Vagina (tissue), 2 donors: Measurements from ENCODE around the gene OR2T35. TPM values are rescaled to one million over a fixed set of nuclear protein-coding genes. Genes with fewer than 3 reads are reported as not detected.
"Not testable (repeated sequence)": the region's sequence is repeated elsewhere in the genome, so short reads cannot be mapped to it uniquely, and the experiment has no call there.

ENCODE experiments used
- DNase-seq, 2 donors: peaks; one replicate each; pipeline ENCODE4 v3.0.0-alpha.2; 2017; ENCODE audit errors: extremely low spot score in 2 of 2
- H3K27ac ChIP-seq: fragments of 200-600 bp; sonication (generic); one replicate; pipeline ENCODE4 v1.5.1; 2019
- H3K27me3 ChIP-seq: fragments of 200-600 bp; sonication (generic); one replicate; pipeline ENCODE4 v1.5.1; 2019
- H3K36me3 ChIP-seq, 2 donors: fragments of 200-600 bp; sonication (generic); one replicate each; pipeline ENCODE4 v1.5.1; 2017 to 2019
- H3K4me1 ChIP-seq: fragments of 200-600 bp; sonication (generic); one replicate; pipeline ENCODE4 v1.5.1; 2019
- H3K4me3 ChIP-seq, 2 donors: fragments of 200-600 bp; sonication (generic); 1 replicate in 1 of 2; 2 replicates in 1 of 2; pipeline ENCODE4 v1.5.1; 2016 to 2019
- H3K9me3 ChIP-seq: fragments of 200-600 bp; sonication (generic); one replicate; pipeline ENCODE4 v1.5.1; 2019
- POLR2A ChIP-seq, 2 donors: fragments of 450-650 bp; IDR thresholded peaks; one replicate each; pipeline ENCODE4 v1.6.1; 2017; ENCODE audit warnings: antibody characterized with exemption in 2 of 2, mild to moderate bottlenecking in 2 of 2, moderate library complexity in 2 of 2
- POLR2AphosphoS5 ChIP-seq, 2 donors: sonication (generic); formaldehyde crosslinking; IDR thresholded peaks; one replicate each; pipeline ENCODE4 v1.9.0; 2017; ENCODE audit warnings: antibody characterized with exemption in 2 of 2, mild to moderate bottlenecking in 2 of 2, low read depth in 1 of 2; ENCODE audit not compliant: insufficient read depth in 1 of 2
- intact Hi-C: fragments of 100-400 bp; cut with DNase I; formaldehyde crosslinking; loops from one replicate; pipeline ENCODE4 v1.15.1; 2023
- total RNA-seq: library from RNA; depleted of rRNA; stranded (reverse); fragments of >200 nt; gene quantifications from one replicate; pipeline ENCODE4 v1.2.3, GENCODE V29; 2016
- TF ChIP-seq, protein P1 (sequence below), 3 experiments: fragments of 450-650 bp in 2 of 3; fragments of 200-600 bp in 1 of 3; sonication (generic) in 1 of 3; IDR thresholded peaks; one replicate each; pipeline ENCODE4 v1.5.1; 2017 to 2019; ENCODE audit warnings: antibody characterized with exemption in 3 of 3, mild to moderate bottlenecking in 2 of 3, moderate library complexity in 2 of 3

The OR2T35 gene
- total RNA-seq, 1 donor from 2014 or later, result not detected

DNA sequence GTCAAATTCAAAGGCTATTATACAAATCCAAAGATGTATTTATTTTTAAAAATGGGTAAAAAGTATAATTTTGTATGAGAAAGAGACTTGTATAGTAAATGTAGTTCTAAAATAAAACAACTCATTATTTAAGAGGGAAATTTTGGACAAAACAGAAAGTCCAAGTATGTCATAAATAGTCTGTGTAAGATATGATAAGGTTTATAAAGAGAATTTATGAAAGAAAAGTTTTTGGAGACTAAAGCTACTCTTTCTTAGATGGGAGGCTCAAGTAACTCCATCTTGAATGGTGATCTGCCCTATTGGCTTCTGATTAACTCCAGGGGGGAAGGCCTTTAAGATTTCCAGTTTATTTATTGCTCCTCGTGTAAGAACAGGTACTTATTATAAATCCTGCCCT, 24.9 kb upstream of the OR2T35 start:
- intact Hi-C loops, result no loop called here
- Histone ChIP-seq H3K4me3 (no peak overlapping the region), H3K27me3 (no peaks in the 10 kb centered on the region), H3K9me3 (no peaks in the 10 kb centered on the region), H3K4me1 (no peaks in the 10 kb centered on the region), H3K27ac (no peak overlapping the region), H3K36me3 (no peaks in the 10 kb centered on the region)
- TF ChIP-seq, protein P1, sequence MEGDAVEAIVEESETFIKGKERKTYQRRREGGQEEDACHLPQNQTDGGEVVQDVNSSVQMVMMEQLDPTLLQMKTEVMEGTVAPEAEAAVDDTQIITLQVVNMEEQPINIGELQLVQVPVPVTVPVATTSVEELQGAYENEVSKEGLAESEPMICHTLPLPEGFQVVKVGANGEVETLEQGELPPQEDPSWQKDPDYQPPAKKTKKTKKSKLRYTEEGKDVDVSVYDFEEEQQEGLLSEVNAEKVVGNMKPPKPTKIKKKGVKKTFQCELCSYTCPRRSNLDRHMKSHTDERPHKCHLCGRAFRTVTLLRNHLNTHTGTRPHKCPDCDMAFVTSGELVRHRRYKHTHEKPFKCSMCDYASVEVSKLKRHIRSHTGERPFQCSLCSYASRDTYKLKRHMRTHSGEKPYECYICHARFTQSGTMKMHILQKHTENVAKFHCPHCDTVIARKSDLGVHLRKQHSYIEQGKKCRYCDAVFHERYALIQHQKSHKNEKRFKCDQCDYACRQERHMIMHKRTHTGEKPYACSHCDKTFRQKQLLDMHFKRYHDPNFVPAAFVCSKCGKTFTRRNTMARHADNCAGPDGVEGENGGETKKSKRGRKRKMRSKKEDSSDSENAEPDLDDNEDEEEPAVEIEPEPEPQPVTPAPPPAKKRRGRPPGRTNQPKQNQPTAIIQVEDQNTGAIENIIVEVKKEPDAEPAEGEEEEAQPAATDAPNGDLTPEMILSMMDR (IDR thresholded peaks at IDR 0.05), result no peak
- TF ChIP-seq POLR2A (IDR thresholded peaks at IDR 0.05) (no peak), POLR2AphosphoS5 (IDR thresholded peaks at IDR 0.05; ENCODE audit: insufficient read depth in 1 of 2, low read depth in 1 of 2) (no peak)
- no peak for DNase-seq

DNA sequence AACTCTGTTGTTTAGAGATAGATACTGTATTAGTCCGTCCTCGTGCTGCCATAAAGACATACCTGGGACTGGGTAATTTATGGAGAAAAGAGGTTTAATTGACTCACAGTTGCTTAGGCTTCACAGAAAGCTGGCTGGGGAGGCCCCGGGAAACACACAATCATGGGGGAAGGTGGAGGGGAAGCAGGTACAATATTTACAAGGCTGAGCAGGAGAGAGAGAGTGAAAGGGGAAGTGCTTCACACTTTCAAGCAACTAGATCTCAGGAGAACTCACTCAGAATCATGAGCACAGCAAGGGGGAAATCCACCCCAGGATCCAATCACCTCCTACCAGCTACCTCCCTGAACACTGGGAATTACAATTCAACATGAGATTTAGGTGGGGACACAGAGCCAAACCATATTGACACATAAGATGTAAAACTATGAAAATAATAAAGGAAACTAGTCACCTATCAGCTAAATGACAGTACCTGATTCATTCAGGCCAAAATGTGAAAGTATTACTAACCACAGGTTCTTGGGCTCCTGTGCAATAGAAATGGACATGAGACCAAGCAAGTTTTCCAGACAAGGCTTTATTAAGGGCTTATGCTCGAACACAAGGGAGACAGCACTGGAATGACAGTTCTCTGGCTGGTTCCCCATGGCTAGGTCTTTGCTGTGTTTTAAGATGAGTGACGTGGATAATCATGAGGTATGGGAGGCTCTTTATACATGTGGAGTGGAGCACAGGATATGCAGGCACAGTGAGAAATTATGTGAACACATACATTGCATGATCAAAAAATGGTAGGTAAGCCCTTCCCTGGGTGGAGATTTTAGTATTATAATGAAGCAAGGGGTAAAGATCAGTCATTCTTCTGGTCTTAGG, 18.6 kb upstream of the OR2T35 start:
- H3K4me1 ChIP-seq, H3K36me3 ChIP-seq, H3K27me3 ChIP-seq, H3K27ac ChIP-seq, DNase-seq, H3K4me3 ChIP-seq, H3K9me3 ChIP-seq, intact Hi-C loops: not testable (repeated sequence)

DNA sequence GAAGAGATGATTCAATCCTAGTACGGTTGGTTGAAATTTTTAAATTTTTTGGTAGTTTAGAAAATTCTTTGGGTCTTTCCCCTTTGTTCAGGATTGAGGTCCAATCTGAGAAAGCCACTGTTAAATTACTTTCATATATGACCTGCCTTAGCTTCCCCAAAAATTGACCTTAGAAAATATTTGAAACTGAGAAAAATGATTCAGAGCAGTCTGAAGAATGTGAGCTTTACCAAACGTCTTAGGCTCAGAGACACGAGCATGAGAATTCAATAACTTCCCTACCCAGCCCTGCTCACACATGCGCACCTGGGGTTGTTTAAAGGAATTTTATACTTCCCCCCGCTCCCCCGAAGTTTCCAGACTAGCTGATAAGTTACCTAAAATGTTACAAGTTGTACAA, 11.7 kb upstream of the OR2T35 start:
- intact Hi-C loops, H3K36me3 ChIP-seq, H3K9me3 ChIP-seq, H3K4me1 ChIP-seq, DNase-seq, H3K4me3 ChIP-seq, H3K27ac ChIP-seq, H3K27me3 ChIP-seq: not testable (repeated sequence)

DNA sequence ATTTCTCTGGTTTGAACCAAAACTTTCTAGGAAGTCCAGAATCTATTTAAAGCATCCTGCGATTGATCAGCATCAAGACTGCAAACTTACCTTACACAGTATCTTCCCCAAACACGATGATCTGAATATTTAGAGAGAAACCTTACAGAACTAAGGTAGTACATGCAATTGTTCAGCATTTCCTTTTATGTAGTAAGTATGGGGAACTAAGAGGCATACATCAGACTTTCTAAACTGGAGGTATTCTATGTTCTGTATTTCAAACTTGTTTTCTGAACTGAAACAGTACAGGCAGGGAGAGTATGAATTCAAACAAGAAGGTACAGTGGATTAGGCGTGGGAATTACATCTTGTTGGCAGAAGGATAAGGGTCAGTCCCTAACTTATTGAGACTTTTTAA, 10.3 kb upstream of the OR2T35 start, which contains the start of gene OR2T27:
Gene OR2T27, minus strand, starts transcription at position 175 of the 400 bp plus-strand sequence. CDS start 4,644 bp downstream, outside the sequence.
- H3K9me3 ChIP-seq, H3K27ac ChIP-seq, H3K27me3 ChIP-seq, DNase-seq, H3K4me3 ChIP-seq, H3K36me3 ChIP-seq, H3K4me1 ChIP-seq, intact Hi-C loops: not testable (repeated sequence)

DNA sequence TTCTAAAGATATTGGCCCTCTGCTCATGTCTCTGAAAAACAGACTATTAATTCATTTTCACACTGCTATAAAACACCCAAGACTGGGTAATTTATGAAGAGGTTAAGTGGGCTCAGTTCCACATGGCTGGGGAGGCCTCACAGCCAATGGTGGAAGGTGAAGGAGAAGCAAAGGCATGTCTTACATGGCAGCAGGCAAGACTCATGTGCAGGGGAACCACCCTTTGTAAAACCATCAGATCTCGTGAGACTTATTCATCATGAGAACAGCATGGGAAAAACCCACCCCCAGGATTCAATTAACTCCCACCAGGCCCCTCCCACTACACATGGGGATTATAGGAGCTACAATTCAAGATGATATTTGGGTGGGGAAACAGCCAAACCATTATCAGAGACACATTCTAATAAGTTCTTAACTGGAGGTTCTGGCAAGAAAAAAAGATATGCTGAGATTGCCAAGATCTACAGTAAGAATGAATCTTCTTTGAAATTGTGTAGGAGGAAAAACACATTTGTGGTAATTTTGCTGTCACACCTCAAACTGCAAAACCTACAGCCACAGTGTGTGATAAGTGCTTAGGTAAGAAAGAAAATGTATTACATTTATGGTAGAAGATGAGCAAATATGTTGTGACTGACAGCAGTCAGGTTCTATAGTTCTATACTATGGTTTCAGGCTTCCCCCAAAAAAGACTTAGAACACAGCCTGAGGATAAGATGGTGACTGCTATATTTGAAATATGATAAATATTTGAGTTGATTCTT, 3.9 kb upstream of the OR2T35 start:
- H3K9me3 ChIP-seq, H3K4me1 ChIP-seq, H3K36me3 ChIP-seq, H3K27ac ChIP-seq, H3K27me3 ChIP-seq, DNase-seq, intact Hi-C loops, H3K4me3 ChIP-seq: not testable (repeated sequence)

DNA sequence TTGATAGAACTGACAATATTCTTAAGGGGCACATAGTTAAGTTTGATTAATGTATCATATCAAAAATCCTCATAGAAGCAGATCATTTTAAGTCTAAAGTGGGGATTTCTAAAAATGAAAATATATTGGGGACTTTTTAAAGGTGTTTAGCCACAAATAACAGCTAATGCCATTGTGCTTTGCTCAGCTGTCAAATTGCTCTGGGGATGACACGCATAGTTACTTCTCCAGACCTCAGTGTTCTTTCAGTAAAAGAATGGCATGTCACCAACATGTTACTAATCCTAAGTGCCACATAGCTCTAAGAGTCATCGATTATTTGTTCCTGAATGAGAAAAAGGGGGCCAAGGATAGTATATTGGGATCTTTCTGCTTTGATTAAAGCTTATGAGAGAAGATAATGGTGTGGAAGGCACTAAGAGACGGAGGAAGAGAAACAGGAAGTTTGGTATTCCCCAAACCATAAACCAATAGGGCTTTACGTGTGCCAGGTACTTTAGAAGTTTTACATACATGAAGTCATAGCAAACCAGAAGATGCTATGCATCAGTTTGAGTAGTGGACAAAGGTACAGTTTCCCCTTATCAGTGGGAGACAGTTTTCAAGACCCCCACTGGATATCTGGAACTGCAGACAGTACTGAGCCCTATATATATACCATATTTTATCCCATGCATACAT, 2.0 kb downstream of the OR2T35 start:
- DNase-seq, H3K27me3 ChIP-seq, intact Hi-C loops, H3K9me3 ChIP-seq, H3K4me3 ChIP-seq, H3K27ac ChIP-seq, H3K36me3 ChIP-seq, H3K4me1 ChIP-seq: not testable (repeated sequence)

DNA sequence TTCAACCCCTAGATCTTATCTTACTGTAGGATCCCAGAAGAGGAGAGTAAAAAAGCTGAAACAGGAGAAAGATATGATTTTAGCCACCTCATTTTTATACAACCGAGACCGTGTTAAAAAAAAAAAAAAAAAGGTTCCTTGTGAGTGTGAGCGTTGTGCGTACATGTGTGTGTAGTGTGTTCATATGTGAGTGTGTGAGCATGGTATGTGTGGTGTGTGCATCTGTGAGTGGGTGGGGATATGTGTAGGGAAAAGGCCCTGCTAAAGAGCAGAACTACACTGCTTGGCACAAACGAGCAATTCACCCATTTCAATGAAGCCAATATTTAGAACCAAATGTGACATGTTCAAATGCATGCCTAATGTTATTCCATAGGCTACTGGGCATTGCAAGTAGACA, 3.5 kb downstream of the OR2T35 start:
- H3K36me3 ChIP-seq, DNase-seq, intact Hi-C loops, H3K27ac ChIP-seq, H3K4me3 ChIP-seq, H3K27me3 ChIP-seq, H3K9me3 ChIP-seq, H3K4me1 ChIP-seq: not testable (repeated sequence)

DNA sequence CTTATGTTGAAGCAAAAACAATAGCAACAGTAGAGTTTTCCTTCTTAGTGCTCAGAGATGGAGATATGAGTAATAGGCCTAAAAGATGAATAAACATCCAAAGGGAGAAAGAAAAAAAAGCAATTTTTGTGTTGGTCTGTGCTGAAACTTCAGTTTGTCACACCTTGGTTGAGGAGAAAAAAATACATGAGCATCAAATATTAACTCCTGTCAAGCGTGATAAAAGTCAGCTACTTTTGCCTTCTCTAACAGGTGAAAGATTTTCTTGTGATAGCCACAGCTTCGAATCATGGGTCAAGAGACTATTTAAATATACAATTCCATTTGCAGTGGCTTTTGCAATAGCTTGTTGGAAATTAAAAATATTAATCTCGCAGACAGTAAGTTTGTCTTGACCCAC, 4.2 kb downstream of the OR2T35 start:
- H3K36me3 ChIP-seq, H3K4me3 ChIP-seq, H3K27me3 ChIP-seq, H3K4me1 ChIP-seq, intact Hi-C loops, DNase-seq, H3K27ac ChIP-seq, H3K9me3 ChIP-seq: not testable (repeated sequence)

DNA sequence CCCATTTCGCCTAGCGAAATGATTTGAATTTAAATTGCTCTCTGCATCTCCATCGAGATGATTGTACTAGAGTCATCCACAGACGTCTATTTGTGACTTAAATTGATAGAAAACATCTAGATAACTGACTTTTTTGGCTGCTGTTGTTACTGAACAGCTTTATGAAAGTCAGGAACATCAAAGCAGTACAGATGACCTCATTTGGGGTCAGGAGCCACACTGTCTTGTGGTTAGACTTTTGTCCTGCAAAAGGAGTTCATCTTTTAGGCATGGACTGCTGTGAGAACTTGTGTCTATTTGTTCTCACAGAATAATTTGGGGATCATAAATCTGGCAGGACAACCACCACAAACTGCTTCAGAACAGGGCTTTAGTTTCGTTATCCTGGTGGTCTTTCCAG, 5.4 kb downstream of the OR2T35 start:
- H3K36me3 ChIP-seq, H3K27me3 ChIP-seq, H3K4me3 ChIP-seq, H3K27ac ChIP-seq, H3K9me3 ChIP-seq, DNase-seq, H3K4me1 ChIP-seq: not testable (repeated sequence)
- intact Hi-C loops, result loop anchor here (10.0 kb wide), 1 partner anchor 1365 kb away; no protein-coding TSS in a partner anchor

DNA sequence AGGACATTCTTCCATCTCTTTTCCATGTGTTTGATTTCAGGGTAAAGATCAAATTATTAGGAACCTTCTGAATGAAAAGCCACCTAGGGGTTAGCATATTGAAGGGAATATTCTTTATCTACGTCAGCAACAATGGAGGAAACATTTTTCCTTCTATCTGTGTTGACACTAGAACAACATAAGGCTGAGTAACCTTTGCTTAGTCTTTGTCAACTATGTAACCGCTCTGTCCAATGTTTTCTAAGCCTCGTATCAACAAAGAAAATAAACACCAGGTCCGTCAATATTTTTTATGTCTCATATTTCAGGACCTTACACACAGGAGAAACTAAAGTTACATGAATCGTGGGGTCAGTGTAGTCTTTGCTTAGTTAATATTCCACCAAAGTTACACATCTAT, 8.5 kb downstream of the OR2T35 start:
- not testable (repeated sequence) for H3K27me3 ChIP-seq, H3K4me3 ChIP-seq, H3K9me3 ChIP-seq, H3K36me3 ChIP-seq, DNase-seq, H3K4me1 ChIP-seq, H3K27ac ChIP-seq
- intact Hi-C loops, result loop anchor here (10.0 kb wide), 1 partner anchor 1362 kb away; no protein-coding TSS in a partner anchor

DNA sequence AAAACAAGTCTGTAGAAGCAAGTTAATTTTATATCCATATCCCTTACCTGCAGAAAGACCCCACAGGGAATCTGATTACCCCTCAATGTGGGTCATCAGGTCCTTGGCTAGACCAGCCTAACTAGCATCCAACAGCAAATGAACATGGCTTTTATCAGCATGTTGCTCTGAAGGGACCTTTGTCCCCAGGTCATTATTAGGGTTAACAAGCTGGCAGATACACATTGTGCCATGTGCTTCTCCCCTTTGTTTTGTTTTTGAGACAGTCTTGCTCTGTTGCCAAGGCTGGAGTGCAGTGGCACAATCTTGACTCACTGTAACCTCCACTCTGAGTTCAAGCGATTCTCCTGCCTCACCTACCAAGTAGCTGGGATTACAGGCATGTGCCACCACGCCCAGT, 10.1 kb downstream of the OR2T35 start, which contains the start of gene OR2T11:
Gene OR2T11, minus strand, starts transcription at position 101 of the 400 bp plus-strand sequence. CDS start 7,963 bp downstream, outside the sequence.
- intact Hi-C loops, result loop anchor here (10.0 kb wide), 1 partner anchor 1360 kb away; no protein-coding TSS in a partner anchor
- H3K36me3 ChIP-seq, H3K4me1 ChIP-seq, H3K27me3 ChIP-seq, H3K4me3 ChIP-seq, H3K27ac ChIP-seq, H3K9me3 ChIP-seq, DNase-seq: not testable (repeated sequence)
